Measurements from ENCODE around the gene WDR82.

WDR82 gene

GRCh38 chr3:52315006-52315405 lies 36.6 kb upstream of the WDR82 start:
- TF ChIP-seq EZH2phosphoT487 (IDR thresholded peaks at IDR 0.05; ENCODE audit: borderline replicate concordance, low read length) (no peak), CTCF (IDR thresholded peaks at IDR 0.05; ENCODE audit: low read depth, low read length, poor library complexity, severe bottlenecking) (no peak)
- H3K79me2 ChIP-seq (ENCODE audit: control insufficient read depth, low read length): no peaks in the 10 kb centered on the region
- H3K4me1 ChIP-seq (ENCODE audit: control insufficient read depth, low read length): peaks cover 16% of the 10 kb centered on the region
- no peak overlapping the region for H3K4me2 ChIP-seq (ENCODE audit: low read length)
- H3F3A ChIP-seq (ENCODE audit: control insufficient read depth, insufficient read depth): no peaks in the 10 kb centered on the region
- no peaks in the 10 kb centered on the region for H4K20me1 ChIP-seq (ENCODE audit: control insufficient read depth, insufficient read depth, low read depth, low read length)
- H3K4me3 ChIP-seq (ENCODE audit: low read length): no peak overlapping the region
- H3K27ac ChIP-seq (ENCODE audit: low read depth, low read length): no peak overlapping the region
- H3K9me3 ChIP-seq (ENCODE audit: control insufficient read depth, insufficient read depth, low read length): no peaks in the 10 kb centered on the region
- no peaks in the 10 kb centered on the region for H3K27me3 ChIP-seq (ENCODE audit: control insufficient read depth, low read length)
- H3K36me3 ChIP-seq (ENCODE audit: control insufficient read depth, low read length): no peaks in the 10 kb centered on the region
- H3K9me2 ChIP-seq (replicated peaks; ENCODE audit: control insufficient read depth, low read length): no peaks in the 10 kb centered on the region

- H3K9me3 ChIP-seq (ENCODE audit: control insufficient read depth, insufficient read depth, low read length): no peaks in the 10 kb centered on the region
- no peaks in the 10 kb centered on the region for H3K36me3 ChIP-seq (ENCODE audit: control insufficient read depth, low read length)
- H3K4me1 ChIP-seq (ENCODE audit: control insufficient read depth, low read length): peaks cover 16% of the 10 kb centered on the region
- no peaks in the 10 kb centered on the region for H3K9me2 ChIP-seq (replicated peaks; ENCODE audit: control insufficient read depth, low read length)
- H3K4me3 ChIP-seq (ENCODE audit: low read length): no peak overlapping the region
- no peaks in the 10 kb centered on the region for H3F3A ChIP-seq (ENCODE audit: control insufficient read depth, insufficient read depth)
- H3K4me2 ChIP-seq (ENCODE audit: low read length): no peak overlapping the region
- TF ChIP-seq CTCF (IDR thresholded peaks at IDR 0.05; ENCODE audit: low read depth, low read length, poor library complexity, severe bottlenecking) (no peak), EZH2phosphoT487 (IDR thresholded peaks at IDR 0.05; ENCODE audit: borderline replicate concordance, low read length) (no peak)
- H3K27ac ChIP-seq (ENCODE audit: low read depth, low read length): no peak overlapping the region
- H3K27me3 ChIP-seq (ENCODE audit: control insufficient read depth, low read length): no peaks in the 10 kb centered on the region
- no peaks in the 10 kb centered on the region for H4K20me1 ChIP-seq (ENCODE audit: control insufficient read depth, insufficient read depth, low read depth, low read length)
- H3K79me2 ChIP-seq (ENCODE audit: control insufficient read depth, low read length): no peaks in the 10 kb centered on the region
Observed at GRCh38 chr3:52314489-52314888, 36.0 kb upstream of the WDR82 start.

- H3K27me3 ChIP-seq (ENCODE audit: control insufficient read depth, low read length): no peaks in the 10 kb centered on the region
- peaks cover 16% of the 10 kb centered on the region for H3K4me1 ChIP-seq (ENCODE audit: control insufficient read depth, low read length)
- no peaks in the 10 kb centered on the region for H3K79me2 ChIP-seq (ENCODE audit: control insufficient read depth, low read length)
- H3K36me3 ChIP-seq (ENCODE audit: control insufficient read depth, low read length): no peaks in the 10 kb centered on the region
- H3F3A ChIP-seq (ENCODE audit: control insufficient read depth, insufficient read depth): no peaks in the 10 kb centered on the region
- TF ChIP-seq CTCF (IDR thresholded peaks at IDR 0.05; ENCODE audit: low read depth, low read length, poor library complexity, severe bottlenecking) (no peak), EZH2phosphoT487 (IDR thresholded peaks at IDR 0.05; ENCODE audit: borderline replicate concordance, low read length) (no peak)
- H3K27ac ChIP-seq (ENCODE audit: low read depth, low read length): no peak overlapping the region
- no peaks in the 10 kb centered on the region for H3K9me2 ChIP-seq (replicated peaks; ENCODE audit: control insufficient read depth, low read length)
- no peak overlapping the region for H3K4me3 ChIP-seq (ENCODE audit: low read length)
- H3K9me3 ChIP-seq (ENCODE audit: control insufficient read depth, insufficient read depth, low read length): no peaks in the 10 kb centered on the region
- H4K20me1 ChIP-seq (ENCODE audit: control insufficient read depth, insufficient read depth, low read depth, low read length): no peaks in the 10 kb centered on the region
- H3K4me2 ChIP-seq (ENCODE audit: low read length): 0 out of 2 replicates have a peak overlapping the region, but pooled peaks have one; percentile 6
Observed at GRCh38 chr3:52313774-52314188, 35.3 kb upstream of the WDR82 start.
